ENCODE data around the gene HMG20B.
A peak's percentile ranks its signal among the peaks of the same experiment; 100 is the strongest.

- TF ChIP-seq CTCF (IDR thresholded peaks at IDR 0.05) (peak; percentile 36), EZH2phosphoT487 (IDR thresholded peaks at IDR 0.05) (no peak)
Measured at GRCh38 chr19:3599776-3600187, 27.0 kb downstream of the HMG20B start.
